WTC11 (cell line): ENCODE data around the gene SP2. TPM values are rescaled to one million over a fixed set of nuclear protein-coding genes. Genes with fewer than 3 reads are reported as not detected.

Source experiments
- ATAC-seq: fragments of 200-7000 bp; cut with Tn5 transposase; 2 replicates; pipeline ENCODE4 v1.10.0; 2021; ENCODE audit warnings: mild to moderate bottlenecking, moderate library complexity
- CTCF ChIA-PET: fragments of 300-600 bp; sonication (Branson Sonifier 250); formaldehyde crosslinking; loops from one replicate; lab custom pipeline; 2021; ENCODE audit warnings: antibody characterized with exemption; lab: Charles Lee
- POLR2A ChIA-PET: fragments of 350-600 bp; sonication (Branson Sonifier 250); formaldehyde crosslinking; loops from one replicate; lab custom pipeline; 2021; ENCODE audit warnings: antibody characterized with exemption; lab: Charles Lee
- DNase-seq: peaks from one replicate; pipeline ENCODE4 v3.0.0; 2021; ENCODE audit warnings: low spot score
- H3K27ac Mint-ChIP-seq: 2 replicates; pipeline ENCODE4 v1.8.0; 2021; ENCODE audit warnings: mixed read lengths
- H3K27me3 Mint-ChIP-seq: 2 replicates; pipeline ENCODE4 v1.8.0; 2021; ENCODE audit warnings: low read depth, mild to moderate bottlenecking, moderate library complexity, mixed read lengths
- H3K36me3 Mint-ChIP-seq: 2 replicates; pipeline ENCODE4 v1.8.0; 2021; ENCODE audit warnings: mixed read lengths
- H3K4me1 Mint-ChIP-seq: 2 replicates; pipeline ENCODE4 v1.8.0; 2022; ENCODE audit warnings: mixed read lengths
- H3K4me3 Mint-ChIP-seq: 2 replicates; pipeline ENCODE4 v1.8.0; 2021; ENCODE audit warnings: mild to moderate bottlenecking, moderate library complexity, mixed read lengths
- H3K9me3 Mint-ChIP-seq: 2 replicates; pipeline ENCODE4 v1.8.0; 2021; ENCODE audit warnings: mixed read lengths
- AFF4 ChIP-seq: sonication (generic); formaldehyde crosslinking; IDR thresholded peaks from 2 replicates; pipeline ENCODE4 v1.8.1; 2023; ENCODE audit warnings: mild to moderate bottlenecking, missing genetic modification reagents, borderline replicate concordance
- E2F5 ChIP-seq: sonication (generic); formaldehyde crosslinking; IDR thresholded peaks from 2 replicates; pipeline ENCODE4 v1.8.1; 2022; ENCODE audit warnings: mild to moderate bottlenecking, moderate library complexity, missing genetic modification reagents
- ESRRA ChIP-seq: sonication (generic); formaldehyde crosslinking; IDR thresholded peaks from 2 replicates; pipeline ENCODE4 v1.8.1; 2022; ENCODE audit warnings: mild to moderate bottlenecking, missing genetic modification reagents, borderline replicate concordance
- KAT7 ChIP-seq: sonication (generic); formaldehyde crosslinking; IDR thresholded peaks from 2 replicates; pipeline ENCODE4 v1.8.1; 2023; ENCODE audit warnings: missing genetic modification reagents, mild to moderate bottlenecking, borderline replicate concordance
- MAX ChIP-seq: sonication (generic); formaldehyde crosslinking; IDR thresholded peaks from 2 replicates; pipeline ENCODE4 v1.8.0; 2022; ENCODE audit warnings: mild to moderate bottlenecking, missing genetic modification reagents
- MLX ChIP-seq: sonication (generic); formaldehyde crosslinking; IDR thresholded peaks from 2 replicates; pipeline ENCODE4 v1.8.1; 2023; ENCODE audit warnings: mild to moderate bottlenecking, missing genetic modification reagents, moderate library complexity
- MYBL2 ChIP-seq: sonication (generic); formaldehyde crosslinking; IDR thresholded peaks from 2 replicates; pipeline ENCODE4 v1.8.1; 2023; ENCODE audit warnings: mild to moderate bottlenecking, moderate library complexity, missing genetic modification reagents
- PRDM15 ChIP-seq: sonication (generic); formaldehyde crosslinking; IDR thresholded peaks from 2 replicates; pipeline ENCODE4 v1.8.0; 2022; ENCODE audit warnings: missing genetic modification reagents
- TEAD4 ChIP-seq: sonication (generic); formaldehyde crosslinking; IDR thresholded peaks from 2 replicates; pipeline ENCODE4 v1.8.0; 2022; ENCODE audit warnings: mild to moderate bottlenecking, missing genetic modification reagents
- ZNF138 ChIP-seq: sonication (generic); formaldehyde crosslinking; conservative IDR thresholded peaks from 2 replicates; pipeline ENCODE4 v1.8.1; 2022; ENCODE audit warnings: mild to moderate bottlenecking, moderate library complexity, missing genetic modification reagents
- ZNF219 ChIP-seq: sonication (generic); formaldehyde crosslinking; IDR thresholded peaks from 2 replicates; pipeline ENCODE4 v1.8.0; 2023; ENCODE audit warnings: missing genetic modification reagents, mild to moderate bottlenecking, borderline replicate concordance
- ZNF263 ChIP-seq: sonication (generic); formaldehyde crosslinking; IDR thresholded peaks from 2 replicates; pipeline ENCODE4 v1.8.1; 2022; ENCODE audit warnings: low read depth, mild to moderate bottlenecking, moderate library complexity, missing genetic modification reagents
- total RNA-seq: library from RNA; stranded (reverse); gene quantifications from 3 replicates; pipeline ENCODE4 v1.2.3, GENCODE V29; 2021

SP2 gene
- total RNA-seq, 1 experiment from 2014 or later, result 9.9 TPM

GRCh38 chr17:47945529-47946508 is 49.8 kb downstream of the SP2 start (continued):
- TF ChIP-seq PRDM15 (CRISPR knock-in tag) (no peak), MYBL2 (no peak)

- H3K4me3 Mint-ChIP-seq, result no peak overlapping the region
- peaks cover 6% of the 10 kb centered on the region; the same call in 1 of the 2 replicates for H3K36me3 Mint-ChIP-seq
- no peaks in the 10 kb centered on the region for H3K9me3 Mint-ChIP-seq
- H3K27me3 Mint-ChIP-seq, result peaks cover 5% of the 10 kb centered on the region
- no peak for DNase-seq
- peaks cover 25% of the 10 kb centered on the region for H3K4me1 Mint-ChIP-seq
- CTCF ChIA-PET, result interaction anchor here (0.6 to 4.9 kb wide), 58 partner anchors 8 to 1074 kb away, joined by 3 to 104 read pairs (median 5); partner anchors contain the start of genes CDK5RAP3, LRRC46, MRPL10 and NFE2L1
- no peak for ATAC-seq
- POLR2A ChIA-PET, result no interaction called here
- H3K27ac Mint-ChIP-seq, result no peak overlapping the region
- no peak for TF ChIP-seq ZNF219 (CRISPR knock-in tag)
- TF ChIP-seq ZNF138, result no peak
- no peak for TF ChIP-seq KAT7 (CRISPR knock-in tag)
- no peak for TF ChIP-seq E2F5 (CRISPR knock-in tag)
- no peak for TF ChIP-seq TEAD4
- TF ChIP-seq MLX (CRISPR knock-in tag), result no peak
- no peak for TF ChIP-seq ESRRA
- no peak for TF ChIP-seq ZNF263 (CRISPR knock-in tag)
- TF ChIP-seq MAX (CRISPR knock-in tag), result no peak
- TF ChIP-seq AFF4 (CRISPR knock-in tag), result no peak
- TF ChIP-seq, all 79 proteins: peak for 0
Observed at GRCh38 chr17:47946516-47946915, 50.5 kb downstream of the SP2 start.
